HUES48 (cell line): ENCODE results near the gene NKD2.

Experiments
- H3K27ac ChIP-seq: one replicate; pipeline ENCODE4 v1.7.0; 2013; ENCODE audit warnings: low read depth, low read length, inconsistent platforms
- H3K27me3 ChIP-seq: 2 replicates; pipeline ENCODE4 v1.6.1; 2013; ENCODE audit warnings: mild to moderate bottlenecking, low read length; ENCODE audit not compliant: control insufficient read depth, insufficient read depth
- H3K36me3 ChIP-seq: 2 replicates; pipeline ENCODE4 v1.6.1; 2013; ENCODE audit warnings: low read length; ENCODE audit not compliant: control insufficient read depth, insufficient read depth
- H3K4me1 ChIP-seq: 2 replicates; pipeline ENCODE4 v1.6.1; 2013; ENCODE audit warnings: mild to moderate bottlenecking, low read length; ENCODE audit not compliant: control insufficient read depth, insufficient read depth
- H3K4me3 ChIP-seq: 2 replicates; pipeline ENCODE4 v1.5.1; 2013; ENCODE audit warnings: mild to moderate bottlenecking, low read depth, low read length
- H3K9ac ChIP-seq: 2 replicates; pipeline ENCODE4 v1.6.1; 2013; ENCODE audit warnings: mild to moderate bottlenecking, low read depth, low read length, moderate library complexity
- H3K9me3 ChIP-seq: 2 replicates; pipeline ENCODE4 v1.6.1; 2013; ENCODE audit warnings: low read length; ENCODE audit not compliant: control insufficient read depth, insufficient read depth

NKD2 gene

DNA sequence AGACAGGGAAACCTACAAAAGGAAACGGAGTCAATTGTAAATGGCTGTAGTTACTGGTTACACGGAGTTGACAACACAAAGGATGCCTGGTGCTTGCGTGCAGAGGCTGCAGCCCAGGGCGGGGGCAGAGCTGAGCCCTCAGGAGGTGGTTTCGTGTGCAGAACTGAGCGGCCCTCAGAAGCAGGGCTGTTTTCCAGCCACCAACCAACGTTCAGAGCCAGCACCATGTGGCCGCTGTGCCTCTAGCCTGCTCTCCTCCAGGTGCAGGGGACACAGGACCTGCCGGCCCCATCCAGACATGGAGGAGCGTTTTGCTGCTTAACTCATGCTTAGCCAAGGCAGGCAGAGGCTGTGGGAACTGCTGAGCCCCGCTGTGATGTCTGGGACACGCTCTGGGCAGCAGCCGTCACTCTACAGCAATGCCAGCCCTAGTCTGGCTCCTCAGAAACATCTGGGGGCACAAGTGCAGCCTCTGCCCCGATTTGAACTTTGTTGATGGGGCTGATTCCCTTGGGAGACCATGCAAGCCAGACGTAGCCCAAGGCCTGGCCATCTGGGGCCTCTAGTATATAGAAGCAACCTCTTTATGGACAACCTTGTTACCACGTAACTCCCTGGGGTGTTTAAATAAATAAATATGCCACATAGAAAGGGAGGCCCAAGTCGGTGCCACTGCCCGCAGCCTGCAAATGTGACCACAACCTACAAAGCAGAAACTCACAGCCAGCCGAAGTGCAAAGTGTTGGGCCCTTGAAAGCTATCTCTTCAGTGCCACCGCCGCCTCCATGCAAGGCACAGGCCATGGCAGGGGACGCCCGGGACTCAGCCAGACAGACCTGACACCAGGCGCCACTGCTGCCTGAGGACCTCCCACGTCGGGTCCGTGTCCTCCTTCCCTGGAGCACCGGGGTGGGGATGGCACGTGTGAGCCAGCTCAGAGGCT is 42.1 kb downstream of the NKD2 start:
- Histone ChIP-seq H3K9me3 (no peaks in the 10 kb centered on the region), H3K27me3 (no peaks in the 10 kb centered on the region), H3K4me1 (no peaks in the 10 kb centered on the region), H3K9ac (no peak overlapping the region), H3K4me3 (no peak overlapping the region), H3K36me3 (peaks cover 41% of the 10 kb centered on the region), H3K27ac (no peak overlapping the region)

DNA sequence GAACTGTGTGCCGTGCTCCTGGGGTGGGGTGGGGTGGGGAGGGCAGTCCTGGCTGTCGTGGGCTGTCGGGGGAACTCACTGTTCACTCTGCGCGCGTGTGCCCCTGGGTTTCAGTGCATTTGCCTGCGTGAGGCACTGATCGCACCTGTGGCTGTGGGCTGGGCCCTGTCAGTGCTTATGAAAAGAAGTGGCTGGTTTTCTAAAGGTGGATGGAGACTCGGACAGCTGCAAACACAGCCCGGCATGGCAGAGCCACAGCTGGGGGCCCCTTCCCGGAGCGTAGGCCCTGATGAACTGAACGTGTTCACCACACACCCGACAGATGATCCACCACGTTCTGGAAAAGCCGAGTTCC is 42.7 kb downstream of the NKD2 start:
- Histone ChIP-seq H3K9me3 (no peaks in the 10 kb centered on the region), H3K9ac (no peak overlapping the region), H3K27ac (no peak overlapping the region), H3K27me3 (no peaks in the 10 kb centered on the region), H3K4me3 (no peak overlapping the region), H3K4me1 (no peaks in the 10 kb centered on the region), H3K36me3 (peaks cover 47% of the 10 kb centered on the region)

DNA sequence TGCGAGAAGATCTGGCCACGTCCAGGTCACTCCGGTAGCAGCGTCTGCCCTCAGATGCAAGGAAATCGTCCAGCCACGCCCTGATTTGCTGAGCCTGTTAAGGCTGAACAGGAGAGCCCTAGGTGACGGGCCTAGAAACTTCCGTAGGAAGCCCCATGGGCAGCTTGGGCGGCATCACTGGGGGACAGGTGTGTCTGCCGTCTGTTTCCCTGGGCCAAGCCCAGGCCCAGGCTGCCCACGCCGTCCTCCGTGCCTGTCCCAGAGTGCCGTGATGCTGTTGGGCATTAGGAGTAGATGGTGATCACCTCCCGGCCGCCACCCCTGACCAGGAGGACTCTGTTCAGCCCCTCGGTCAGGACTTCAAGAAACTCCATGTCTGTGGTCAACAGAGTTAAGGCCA is 43.5 kb downstream of the NKD2 start:
- Histone ChIP-seq H3K27ac (no peak overlapping the region), H3K9ac (no peak overlapping the region), H3K4me1 (no peaks in the 10 kb centered on the region), H3K9me3 (no peaks in the 10 kb centered on the region), H3K36me3 (peaks cover 53% of the 10 kb centered on the region), H3K27me3 (no peaks in the 10 kb centered on the region), H3K4me3 (no peak overlapping the region)

DNA sequence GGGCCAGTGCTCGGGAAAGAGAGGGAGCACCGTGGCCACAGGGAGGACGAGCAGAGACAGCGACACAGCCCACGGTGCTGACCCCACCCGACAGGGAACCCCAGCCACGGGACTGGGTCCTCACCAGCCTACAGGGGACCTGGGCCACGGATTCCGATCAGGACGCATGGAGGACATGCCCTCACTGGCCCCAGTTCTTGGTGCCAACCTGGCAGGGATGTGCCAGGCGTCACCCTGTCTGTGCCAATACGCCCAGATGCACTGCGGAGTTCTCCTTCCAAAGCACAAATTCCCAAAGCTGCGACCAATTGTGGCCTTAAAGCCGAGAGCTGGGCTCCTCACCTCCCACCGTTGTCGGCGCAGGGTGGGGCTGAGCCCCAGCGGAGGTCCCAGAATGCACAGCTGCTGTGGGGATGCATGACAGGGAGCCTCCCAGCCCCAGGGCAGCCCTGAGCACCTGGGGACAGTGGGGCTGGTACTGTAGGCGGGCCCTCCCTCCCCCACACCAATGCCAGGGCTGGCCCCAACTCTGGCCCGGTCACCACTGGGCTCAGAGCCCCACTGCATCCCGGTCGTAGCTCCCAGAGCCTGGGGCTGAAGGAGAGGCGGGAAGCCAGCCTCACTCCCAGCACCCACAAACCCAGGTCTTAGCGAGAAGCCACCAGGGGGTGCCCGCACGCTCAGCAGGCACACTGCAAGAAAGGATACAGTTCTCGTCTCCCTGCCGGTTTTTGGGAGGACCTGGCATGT is 44.2 kb downstream of the NKD2 start:
- H3K9me3 ChIP-seq, result no peaks in the 10 kb centered on the region
- no peak overlapping the region for H3K27ac ChIP-seq
- peaks cover 60% of the 10 kb centered on the region for H3K36me3 ChIP-seq
- H3K4me3 ChIP-seq, result no peak overlapping the region
- H3K9ac ChIP-seq, result no peak overlapping the region
- H3K4me1 ChIP-seq, result no peaks in the 10 kb centered on the region
- H3K27me3 ChIP-seq, result no peaks in the 10 kb centered on the region

DNA sequence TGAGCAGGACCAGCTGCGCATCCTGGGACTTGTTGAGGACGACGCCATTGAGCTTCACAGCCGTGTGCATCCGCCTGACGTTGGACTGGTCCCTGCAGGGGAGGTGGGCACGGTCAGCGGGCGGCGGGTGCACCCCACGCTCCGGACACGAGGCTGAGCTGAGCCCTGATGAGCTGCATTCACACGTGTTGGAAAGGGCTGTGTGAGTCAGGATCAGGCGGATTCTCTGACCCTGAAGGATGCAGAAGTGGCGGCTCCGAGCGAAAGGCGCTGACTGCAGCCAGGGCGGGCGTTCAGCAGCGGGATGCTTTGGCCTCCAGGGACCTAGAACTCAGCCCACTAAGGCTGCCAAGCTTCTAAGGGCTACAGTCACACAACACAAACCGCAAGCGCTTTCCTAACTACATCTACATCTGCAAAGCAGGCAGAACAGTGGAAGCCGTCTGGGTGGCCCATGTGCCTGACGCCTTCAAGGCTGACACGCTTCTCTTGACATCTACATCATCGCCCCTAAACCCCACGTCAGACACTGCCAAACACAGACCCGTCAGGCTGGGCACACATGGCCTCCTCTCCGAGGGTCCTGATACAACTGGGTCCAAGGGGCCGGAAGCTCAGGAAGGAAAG is 44.9 kb downstream of the NKD2 start:
- H3K9ac ChIP-seq, result no peak overlapping the region
- no peak overlapping the region for H3K4me3 ChIP-seq
- H3K9me3 ChIP-seq, result no peaks in the 10 kb centered on the region
- H3K36me3 ChIP-seq, result peaks cover 67% of the 10 kb centered on the region
- no peak overlapping the region for H3K27ac ChIP-seq
- H3K27me3 ChIP-seq, result no peaks in the 10 kb centered on the region
- H3K4me1 ChIP-seq, result no peaks in the 10 kb centered on the region

DNA sequence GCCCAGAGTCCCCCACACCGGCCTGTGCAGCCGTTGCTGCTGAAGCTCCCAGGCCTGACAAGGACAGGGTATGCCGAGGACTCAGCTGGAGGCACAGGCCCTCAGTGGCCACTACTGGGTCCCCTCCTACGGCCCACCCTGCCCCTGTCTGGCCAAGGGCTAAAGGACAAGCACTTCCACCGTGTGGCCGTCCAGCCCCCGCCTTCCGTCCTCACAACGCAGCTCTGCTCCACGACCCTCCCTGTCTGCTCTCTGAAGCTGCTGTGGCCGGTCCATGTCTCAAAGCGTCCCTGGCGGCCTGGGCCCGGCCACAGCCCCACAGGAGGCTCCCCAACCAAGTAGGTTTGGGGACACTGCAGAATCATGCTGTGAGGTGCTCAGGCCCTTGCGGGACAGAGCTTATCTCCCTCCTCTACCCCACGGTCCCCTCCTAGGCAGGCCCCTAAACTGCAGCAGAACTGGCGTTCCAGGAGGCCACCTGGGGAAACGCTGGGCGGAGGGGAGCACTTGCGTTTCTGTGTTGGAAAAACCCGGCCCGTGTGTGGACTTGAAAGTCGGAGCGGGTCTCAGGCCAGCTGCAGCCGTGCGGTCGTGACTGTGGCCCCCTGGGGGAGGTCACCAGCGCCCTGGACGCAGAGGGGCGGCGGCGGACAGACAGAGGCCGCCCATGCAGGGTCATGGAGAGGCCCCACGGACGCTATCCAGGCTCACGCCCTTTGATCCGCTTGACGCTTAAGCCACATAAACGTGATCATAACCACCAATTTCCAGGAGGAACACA is 45.6 kb downstream of the NKD2 start:
- Histone ChIP-seq H3K9ac (no peak overlapping the region), H3K27ac (no peak overlapping the region), H3K9me3 (no peaks in the 10 kb centered on the region), H3K27me3 (no peaks in the 10 kb centered on the region), H3K4me3 (no peak overlapping the region), H3K36me3 (peaks cover 74% of the 10 kb centered on the region), H3K4me1 (no peaks in the 10 kb centered on the region)

DNA sequence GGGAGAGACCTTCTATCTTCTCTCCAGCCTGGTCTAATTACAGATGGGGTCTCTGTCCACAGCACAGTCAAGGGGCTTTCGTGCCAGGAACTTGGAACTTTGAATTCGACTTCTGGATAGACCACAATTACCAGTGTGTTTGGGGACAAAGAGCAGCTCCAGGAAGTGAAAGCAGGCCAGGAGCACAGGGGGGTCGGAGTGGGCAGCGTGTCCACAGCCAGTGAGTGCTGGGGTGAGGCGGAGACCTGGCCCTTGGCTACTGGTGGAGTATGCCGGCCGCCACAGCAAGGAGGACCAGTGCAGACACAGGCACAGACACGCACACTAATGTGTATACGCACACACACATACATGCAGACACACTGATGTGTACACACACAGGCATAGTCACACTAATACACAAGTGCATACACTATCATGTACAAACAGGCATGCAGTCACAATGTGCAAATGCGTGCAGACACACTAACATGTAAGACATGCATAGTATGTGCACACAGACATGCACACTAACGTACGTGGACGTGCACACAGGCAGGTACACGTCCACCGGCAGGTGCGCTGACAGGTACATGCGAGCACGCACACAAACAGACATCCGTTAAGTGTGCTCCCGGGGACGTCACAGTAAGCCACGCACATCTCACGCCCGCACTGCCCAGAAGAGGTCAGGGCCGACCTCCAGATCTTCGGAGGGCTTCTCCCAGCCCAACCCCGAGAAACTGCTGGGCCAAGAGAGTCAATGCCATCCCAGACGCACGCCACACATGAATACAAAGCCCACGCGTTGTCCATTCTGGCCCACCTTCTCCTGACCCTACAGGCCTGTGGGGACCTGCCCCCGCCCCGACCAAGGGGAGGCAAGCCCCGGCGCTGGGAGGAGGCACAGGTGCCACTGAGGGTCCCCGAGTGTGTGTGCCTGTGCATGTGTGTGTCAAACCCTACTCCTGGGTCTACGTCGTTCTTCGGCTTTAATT is 46.5 kb downstream of the NKD2 start:
- no peaks in the 10 kb centered on the region for H3K27me3 ChIP-seq
- no peak overlapping the region for H3K27ac ChIP-seq
- no peaks in the 10 kb centered on the region for H3K9me3 ChIP-seq
- H3K4me1 ChIP-seq, result no peaks in the 10 kb centered on the region
- no peak overlapping the region for H3K4me3 ChIP-seq
- no peak overlapping the region for H3K9ac ChIP-seq
- H3K36me3 ChIP-seq, result peaks cover 82% of the 10 kb centered on the region

DNA sequence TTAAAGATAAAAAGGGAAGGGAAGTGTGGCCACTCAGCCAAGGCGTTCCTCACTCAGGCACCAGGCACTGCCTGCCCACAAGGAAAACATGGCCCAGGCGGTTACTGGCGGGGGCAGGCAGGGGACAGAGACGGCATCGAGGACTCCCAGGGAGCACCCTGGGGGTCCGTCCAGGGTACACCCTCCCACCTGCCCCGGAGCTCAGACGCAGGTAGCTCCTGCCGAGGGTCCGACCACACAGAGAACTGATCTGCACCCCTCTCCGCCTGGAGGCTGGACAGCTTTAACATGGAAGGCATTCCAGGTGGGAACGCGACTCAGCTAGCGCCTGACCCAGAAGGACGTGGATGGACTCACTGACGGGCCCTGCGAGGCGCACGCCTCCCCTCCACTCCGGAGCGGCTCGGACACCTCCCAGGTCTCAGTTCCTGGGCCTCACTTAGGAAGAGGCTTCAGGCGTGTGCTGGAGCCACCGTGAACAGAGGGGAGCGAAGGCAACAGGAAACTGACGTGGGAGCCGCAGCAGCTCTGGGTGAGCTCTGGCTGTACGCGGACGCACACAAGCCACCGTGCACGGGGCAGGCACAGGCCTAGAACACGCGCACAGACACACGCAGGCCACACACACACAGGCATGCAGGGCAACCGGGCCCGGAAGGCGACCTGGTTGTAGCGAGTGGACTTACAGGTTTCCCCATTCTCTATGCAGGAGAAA is 47.5 kb downstream of the NKD2 start:
- H3K36me3 ChIP-seq, result peaks cover 82% of the 10 kb centered on the region
- H3K9me3 ChIP-seq, result no peaks in the 10 kb centered on the region
- no peak overlapping the region for H3K9ac ChIP-seq
- H3K4me1 ChIP-seq, result no peaks in the 10 kb centered on the region
- no peak overlapping the region for H3K4me3 ChIP-seq
- H3K27ac ChIP-seq, result no peak overlapping the region
- H3K27me3 ChIP-seq, result no peaks in the 10 kb centered on the region

DNA sequence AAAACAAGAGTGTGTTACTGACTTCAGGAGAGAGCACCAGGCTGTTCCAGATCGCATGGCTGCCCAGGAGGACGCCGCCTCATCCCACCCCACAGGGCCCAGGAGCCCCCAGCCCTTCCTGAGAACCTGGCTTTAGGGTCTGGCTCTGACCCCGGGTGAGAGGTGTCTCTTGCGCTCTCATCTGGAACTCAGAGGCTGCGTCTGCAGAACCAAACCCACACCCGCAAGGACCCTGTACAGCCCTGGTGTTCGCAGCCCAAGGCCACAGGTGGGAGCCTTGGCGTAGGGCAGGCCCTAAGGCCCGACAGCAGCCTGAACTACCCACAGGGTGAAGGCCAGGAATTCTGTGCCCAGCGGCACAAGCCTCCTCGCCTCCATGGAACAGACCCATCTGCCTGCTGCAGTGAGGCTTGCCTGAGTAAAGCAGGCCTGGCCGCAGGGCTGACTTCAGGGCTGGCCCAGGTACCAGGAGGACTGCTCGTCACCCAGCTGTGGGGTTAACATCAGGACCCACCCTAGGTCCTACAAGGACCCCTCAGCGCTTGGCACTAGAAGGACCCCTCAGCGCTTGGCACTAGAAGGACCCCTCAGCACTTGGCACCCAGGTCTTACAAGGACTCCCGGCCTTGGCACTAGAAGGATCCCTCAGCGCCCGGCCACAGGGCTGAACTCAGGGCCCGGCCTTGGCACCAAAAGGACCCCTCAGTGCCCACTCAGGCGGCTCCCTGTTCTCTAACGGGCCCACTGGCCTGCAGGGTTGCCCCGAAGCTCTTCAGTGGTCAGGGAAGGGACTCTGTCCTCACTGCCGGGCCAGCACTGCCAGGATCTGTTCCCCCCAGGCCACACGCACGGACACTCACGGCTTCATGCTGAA is 48.2 kb downstream of the NKD2 start:
- Histone ChIP-seq H3K9ac (no peak overlapping the region), H3K4me3 (no peak overlapping the region), H3K4me1 (no peaks in the 10 kb centered on the region), H3K27me3 (no peaks in the 10 kb centered on the region), H3K36me3 (peaks cover 76% of the 10 kb centered on the region), H3K9me3 (no peaks in the 10 kb centered on the region), H3K27ac (no peak overlapping the region)
